Stimulated activated CD4-positive, alpha-beta T cell treated with anti-CD3 and anti-CD28 coated beads, Interleukin-1b, Interleukin-23, amount 100 ng/mL, for 1 hour (primary cell): Measurements from ENCODE around the gene CDK6.
"Not testable (repeated sequence)": the region's sequence is repeated elsewhere in the genome, so short reads cannot be mapped to it uniquely, and the experiment has no call there.

Experiments used
- DNase-seq, 2 donors: peaks; one replicate each; pipeline ENCODE4 v3.0.0-alpha.2; 2020; ENCODE audit warnings: low read depth in 2 of 2

CDK6 gene

GRCh38 chr7:92623544-92623943, 212.8 kb downstream of the CDK6 start:
- DNase-seq = no peak

GRCh38 chr7:92622685-92623084, 213.7 kb downstream of the CDK6 start:
- no peak for DNase-seq

- DNase-seq = no peak
Measured at GRCh38 chr7:92622030-92622429, 214.3 kb downstream of the CDK6 start.

- DNase-seq = no peak
Measured at GRCh38 chr7:92621561-92622023, 214.8 kb downstream of the CDK6 start.

GRCh38 chr7:92621026-92621540, 215.3 kb downstream of the CDK6 start:
- DNase-seq = peak; percentile 43 to 59

- DNase-seq = no peak
Measured at GRCh38 chr7:92615861-92616260, 220.5 kb downstream of the CDK6 start.

GRCh38 chr7:92614660-92615174, 221.7 kb downstream of the CDK6 start:
- no peak for DNase-seq

GRCh38 chr7:92613720-92614119, 222.7 kb downstream of the CDK6 start:
- DNase-seq = no peak

GRCh38 chr7:92613214-92613613, 223.2 kb downstream of the CDK6 start:
- DNase-seq = no peak

- DNase-seq = no peak
Measured at GRCh38 chr7:92612501-92612900, 223.9 kb downstream of the CDK6 start.

- no peak for DNase-seq
Measured at GRCh38 chr7:92611735-92612134, 224.6 kb downstream of the CDK6 start.

GRCh38 chr7:92609921-92610518, 226.4 kb downstream of the CDK6 start:
- no peak for DNase-seq

GRCh38 chr7:92608380-92609322, 227.7 kb downstream of the CDK6 start:
- no peak for DNase-seq

- no peak for DNase-seq
Measured at GRCh38 chr7:92606985-92607384, 229.4 kb downstream of the CDK6 start.

GRCh38 chr7:92604517-92604916, 231.9 kb downstream of the CDK6 start:
- DNase-seq = not testable (repeated sequence)

- DNase-seq = no peak
Measured at GRCh38 chr7:92603089-92603445, 233.3 kb downstream of the CDK6 start.

- no peak for DNase-seq
Measured at GRCh38 chr7:92602352-92603088, 233.9 kb downstream of the CDK6 start.

- no peak for DNase-seq
Measured at GRCh38 chr7:92598310-92598981, 237.9 kb downstream of the CDK6 start.

GRCh38 chr7:92595281-92595680, 241.1 kb downstream of the CDK6 start:
- DNase-seq = no peak

- no peak for DNase-seq
Measured at GRCh38 chr7:92594746-92595145, 241.6 kb downstream of the CDK6 start.

GRCh38 chr7:92590711-92591310, 245.6 kb downstream of the CDK6 start:
- DNase-seq = no peak
